Kidney (tissue), 14 donors: ENCODE measurements around the gene LIN7B. TPM values are rescaled to one million over a fixed set of nuclear protein-coding genes. Genes with fewer than 3 reads are reported as not detected.

Experiments used
- DNase-seq, 5 donors: peaks; one replicate each; pipeline ENCODE4 v3.0.0-alpha.2; 2013 to 2020
- FAIRE-seq: peaks from 2 replicates; lab custom pipeline; 2012; peaks lifted over from hg19 to GRCh38; lab: Jason Lieb, UNC
- H3K27ac ChIP-seq, 2 donors: one replicate each; pipeline ENCODE4 v1.7.0; 2013; ENCODE audit warnings: low read depth in 2 of 2, low read length in 2 of 2, inconsistent platforms in 1 of 2
- H3K27me3 ChIP-seq: one replicate; pipeline ENCODE4 v1.7.1; 2013; ENCODE audit warnings: low read length, inconsistent platforms; ENCODE audit not compliant: control insufficient read depth, insufficient read depth
- H3K36me3 ChIP-seq, 3 donors: one replicate each; pipeline versions ENCODE4 v1.7.0 to v1.7.1; 2013; ENCODE audit warnings: low read length in 3 of 3, control low read depth in 1 of 3, inconsistent platforms in 1 of 3; ENCODE audit not compliant: insufficient read depth in 3 of 3, control insufficient read depth in 2 of 3
- H3K4me1 ChIP-seq, 3 donors: one replicate each; pipeline versions ENCODE4 v1.7.0 to v1.7.1; 2013; ENCODE audit warnings: low read length in 3 of 3, inconsistent platforms in 1 of 3, low read depth in 1 of 3; ENCODE audit not compliant: control insufficient read depth in 2 of 3, insufficient read depth in 2 of 3
- H3K4me3 ChIP-seq, 3 donors: one replicate each; pipeline versions ENCODE4 v1.7.0 to v1.8.1; 2013; ENCODE audit warnings: low read length in 3 of 3, control low read depth in 1 of 3, inconsistent platforms in 1 of 3
- H3K9ac ChIP-seq, 3 donors: one replicate each; pipeline versions ENCODE4 v1.7.0 to v1.7.1; 2013; ENCODE audit warnings: low read length in 3 of 3, control low read depth in 1 of 3, inconsistent platforms in 1 of 3
- H3K9me3 ChIP-seq, 3 donors: one replicate each; pipeline versions ENCODE4 v1.7.0 to v1.7.1; 2013; ENCODE audit warnings: low read length in 3 of 3, control low read depth in 1 of 3, inconsistent platforms in 1 of 3; ENCODE audit not compliant: control insufficient read depth in 2 of 3, insufficient read depth in 1 of 3
- CTCF ChIP-seq: IDR thresholded peaks from 3 replicates; pipeline ENCODE4 v1.5.1; 2012; ENCODE audit warnings: mild to moderate bottlenecking, moderate library complexity, borderline replicate concordance; ENCODE audit not compliant: insufficient read depth; ENCODE audit errors: extremely low read depth
- intact Hi-C: fragments of 100-400 bp; cut with DNase I; formaldehyde crosslinking; loops from one replicate; pipeline ENCODE4 v1.11.1; 2022
- polyA plus RNA-seq: library from polyadenylated mRNA; stranded (reverse); fragments of 350-450 nt; fragmentation: Illumina TruSeq; extraction: RNeasy Lipid Tissue Mini Kit (QIAGEN cat#74804); gene quantifications from one replicate; pipeline ENCODE4 v1.2.3, GENCODE V29; 2014; ENCODE audit warnings: low read depth, low replicate concordance; ENCODE audit not compliant: insufficient read depth
- total RNA-seq: library from RNA; stranded (reverse); fragmentation: NEBNext Ultra II Directional; extraction: Animal tissue kit (Norgen Biotek cat#: 25700); gene quantifications from one replicate; pipeline ENCODE4 v1.2.1, GENCODE V29; 2021
- donor health status: control.
- donor health status: control.
- donor health status: control.
- donor health status: control.
- donor health status: control.
- donor health status: DM: yes; HTN: yes; CAD: no.
- donor health status: Normal renal cell carcinoma (clear cell type).

LIN7B gene
- total and polyA plus RNA-seq, 2 donors from 2014 or later = 4.7 to 9.7 TPM

GRCh38 chr19:49133621-49134454, 19.7 kb downstream of the LIN7B start:
- H3K9me3 ChIP-seq = no peaks in the 10 kb centered on the region
- H3K27ac ChIP-seq = peak overlapping the region in 1 of 2 donors; percentile 47
- no peak for TF ChIP-seq CTCF
- H3K36me3 ChIP-seq = no peaks in the 10 kb centered on the region
- H3K27me3 ChIP-seq = no peaks in the 10 kb centered on the region
- peak overlapping the region; percentile 7 to 21 (median 12) for H3K4me3 ChIP-seq
- intact Hi-C loops = no loop called here
- no peak overlapping the region for H3K9ac ChIP-seq
- H3K4me1 ChIP-seq = peaks cover 0 to 8% (median 0%) of the 10 kb centered on the region in 3 donors
- DNase-seq (peak; percentile 84 to 95 (median 93)), FAIRE-seq (no peak)

- H3K27ac ChIP-seq = no peak overlapping the region
- no peak for TF ChIP-seq CTCF
Measured at GRCh38 chr19:49135686-49136085, 21.5 kb downstream of the LIN7B start.

GRCh38 chr19:49136771-49137171, 22.6 kb downstream of the LIN7B start:
- H3K4me3 ChIP-seq = no peak overlapping the region
- DNase-seq = peak; percentile 67 to 95 (median 80)
- peaks cover 0 to 8% (median 0%) of the 10 kb centered on the region in 3 donors for H3K4me1 ChIP-seq
- intact Hi-C loops = no loop called here
- TF ChIP-seq CTCF = no peak
- H3K27me3 ChIP-seq = no peaks in the 10 kb centered on the region
- FAIRE-seq = no peak
- peak overlapping the region in 1 of 2 donors; percentile 45 for H3K27ac ChIP-seq
- no peaks in the 10 kb centered on the region for H3K9me3 ChIP-seq
- no peak overlapping the region for H3K9ac ChIP-seq
- no peaks in the 10 kb centered on the region for H3K36me3 ChIP-seq

More at GRCh38 chr19:49135686-49136085, 21.5 kb downstream of the LIN7B start:
- Histone ChIP-seq H3K9ac (no peak overlapping the region), H3K4me3 (no peak overlapping the region), H3K4me1 (peaks cover 0 to 8% (median 0%) of the 10 kb centered on the region in 3 donors), H3K36me3 (no peaks in the 10 kb centered on the region), H3K27me3 (no peaks in the 10 kb centered on the region), H3K9me3 (no peaks in the 10 kb centered on the region)
- intact Hi-C loops = no loop called here
- no peak for FAIRE-seq
- DNase-seq = no peak
